Measurements from ENCODE around the gene EIF4G3.
A peak's percentile ranks its signal among the peaks of the same experiment; 100 is the strongest.

EIF4G3 gene

GRCh38 chr1:21217812-21218596 is 41.3 kb upstream of the EIF4G3 start:
- no peak for TF ChIP-seq NFIC (IDR thresholded peaks at IDR 0.05)
- no peak for TF ChIP-seq TEAD4 (IDR thresholded peaks at IDR 0.05)
- TF ChIP-seq RAD21 (IDR thresholded peaks at IDR 0.05; ENCODE audit: low read depth), result peak; percentile 15; the same call in 1 of the 2 replicates
- TF ChIP-seq ZBTB7A (IDR thresholded peaks at IDR 0.05; ENCODE audit: low read depth), result no peak
- no peak for TF ChIP-seq REST (IDR thresholded peaks at IDR 0.05; ENCODE audit: low read depth)

GRCh38 chr1:21216835-21217811 is 40.4 kb upstream of the EIF4G3 start:
- TF ChIP-seq TCF12 (IDR thresholded peaks at IDR 0.05; ENCODE audit: low read depth) (no peak), FOXM1 (IDR thresholded peaks at IDR 0.05; ENCODE audit: borderline replicate concordance, low read depth) (no peak), RAD21 (IDR thresholded peaks at IDR 0.05; ENCODE audit: low read depth) (peak; percentile 74), ZBTB7A (IDR thresholded peaks at IDR 0.05; ENCODE audit: low read depth) (no peak)

GRCh38 chr1:21212126-21212525 is 35.4 kb upstream of the EIF4G3 start:
- no peak for TF ChIP-seq MAX (IDR thresholded peaks at IDR 0.05)
- no peak for TF ChIP-seq NFIC (IDR thresholded peaks at IDR 0.05)
- TF ChIP-seq YY1 (IDR thresholded peaks at IDR 0.05; ENCODE audit: low read depth), result no peak
- no peak for TF ChIP-seq CEBPB (IDR thresholded peaks at IDR 0.05)
- TF ChIP-seq TEAD4 (IDR thresholded peaks at IDR 0.05), result no peak
- no peak for TF ChIP-seq EGR1 (IDR thresholded peaks at IDR 0.05)
- no peak for TF ChIP-seq EP300 (IDR thresholded peaks at IDR 0.05; ENCODE audit: borderline replicate concordance)
- TF ChIP-seq FOXM1 (IDR thresholded peaks at IDR 0.05; ENCODE audit: borderline replicate concordance, low read depth), result no peak
- TF ChIP-seq TAF1 (IDR thresholded peaks at IDR 0.05; ENCODE audit: low read depth), result no peak
- TF ChIP-seq ZBTB7A (IDR thresholded peaks at IDR 0.05; ENCODE audit: low read depth), result no peak
- TF ChIP-seq RAD21 (IDR thresholded peaks at IDR 0.05; ENCODE audit: low read depth), result no peak
- no peak for TF ChIP-seq CREB1 (IDR thresholded peaks at IDR 0.05; ENCODE audit: low read depth)
- no peak for TF ChIP-seq USF1 (IDR thresholded peaks at IDR 0.05)
- TF ChIP-seq REST (IDR thresholded peaks at IDR 0.05; ENCODE audit: low read depth), result no peak
- no peak for TF ChIP-seq TCF12 (IDR thresholded peaks at IDR 0.05; ENCODE audit: low read depth)

GRCh38 chr1:21206117-21206516 is 29.4 kb upstream of the EIF4G3 start:
- TF ChIP-seq USF1 (IDR thresholded peaks at IDR 0.05) (no peak), FOXM1 (IDR thresholded peaks at IDR 0.05; ENCODE audit: borderline replicate concordance, low read depth) (no peak), TAF1 (IDR thresholded peaks at IDR 0.05; ENCODE audit: low read depth) (no peak), MAX (IDR thresholded peaks at IDR 0.05) (no peak), TCF12 (IDR thresholded peaks at IDR 0.05; ENCODE audit: low read depth) (no peak), CREB1 (IDR thresholded peaks at IDR 0.05; ENCODE audit: low read depth) (no peak), RAD21 (IDR thresholded peaks at IDR 0.05; ENCODE audit: low read depth) (no peak), NFIC (IDR thresholded peaks at IDR 0.05) (no peak), EP300 (IDR thresholded peaks at IDR 0.05; ENCODE audit: borderline replicate concordance) (no peak), YY1 (IDR thresholded peaks at IDR 0.05; ENCODE audit: low read depth) (no peak), TEAD4 (IDR thresholded peaks at IDR 0.05) (no peak), ZBTB7A (IDR thresholded peaks at IDR 0.05; ENCODE audit: low read depth) (no peak), CEBPB (IDR thresholded peaks at IDR 0.05) (no peak), REST (IDR thresholded peaks at IDR 0.05; ENCODE audit: low read depth) (no peak)
